EL (cell line): ENCODE data around the gene DGCR8.

Experiments used
- DNase-seq: peaks from one replicate; pipeline ENCODE4 v3.0.0-alpha.2; 2016

DGCR8 gene

DNA sequence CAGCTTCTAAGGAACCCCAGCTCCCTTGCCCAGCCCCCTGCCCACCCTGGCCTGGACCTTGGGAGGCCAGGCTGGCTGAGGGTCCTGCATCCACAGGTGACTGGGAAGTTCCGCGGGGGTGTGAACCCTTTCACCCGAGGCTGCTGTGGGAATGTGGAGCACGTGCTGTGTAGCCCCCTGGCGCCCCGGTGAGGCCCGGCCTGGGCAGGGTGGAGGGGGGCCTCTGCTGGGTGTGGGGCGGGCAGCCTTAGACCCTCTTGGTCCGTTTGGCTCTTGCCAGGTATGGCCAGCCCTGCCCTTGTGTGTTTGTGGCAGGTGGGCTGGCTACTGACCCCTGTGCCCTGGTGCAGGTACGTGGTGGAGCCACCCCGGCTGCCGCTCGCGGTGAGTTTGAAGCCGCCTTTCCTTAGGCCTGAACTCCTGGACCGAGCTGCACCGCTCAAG lies 60.5 kb downstream of the DGCR8 start:
- no peak for DNase-seq

DNA sequence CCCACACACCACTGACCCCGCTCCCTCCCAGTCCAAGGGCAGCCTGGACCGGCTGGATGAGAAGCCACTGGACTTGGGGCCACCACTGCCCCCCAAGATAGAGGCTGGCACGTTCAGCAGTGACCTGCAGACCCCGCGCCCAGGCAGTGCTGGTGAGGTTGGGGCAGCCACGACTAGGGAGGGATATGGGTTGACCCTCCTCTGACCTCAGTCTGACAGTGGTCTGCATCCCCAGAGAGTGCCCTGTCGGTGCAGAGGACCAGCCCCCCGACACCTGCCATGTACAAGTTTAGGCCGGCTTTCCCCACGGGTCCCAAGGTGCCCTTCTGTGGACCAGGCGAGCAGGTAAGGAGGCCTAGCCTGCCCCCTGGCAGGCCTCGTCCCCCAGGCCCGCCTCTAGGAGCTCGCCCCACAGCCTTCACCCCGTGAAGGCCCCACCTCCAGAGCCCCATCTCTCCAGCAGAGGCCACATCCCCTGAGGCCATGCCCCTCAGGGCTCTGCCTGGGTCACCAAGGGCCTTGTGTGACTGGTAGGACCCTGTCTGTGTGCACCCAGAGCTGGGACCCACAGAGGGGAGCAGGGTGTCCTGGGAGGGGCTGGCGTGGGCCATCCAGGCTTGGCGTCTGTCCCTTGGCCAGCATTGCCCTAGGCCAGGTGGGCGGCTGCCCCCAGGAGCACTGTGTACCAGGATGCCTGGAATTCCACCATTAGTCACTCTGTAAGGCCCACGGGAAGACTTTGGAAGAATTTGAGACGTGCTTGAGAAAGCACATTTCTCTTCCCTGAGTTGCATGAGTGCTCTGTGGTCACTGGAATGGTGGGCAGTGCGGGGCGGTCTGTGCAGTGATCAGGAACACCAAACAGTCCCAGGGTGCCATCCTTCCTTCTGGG lies 61.4 kb downstream of the DGCR8 start:
- DNase-seq, result peak; percentile 91

DNA sequence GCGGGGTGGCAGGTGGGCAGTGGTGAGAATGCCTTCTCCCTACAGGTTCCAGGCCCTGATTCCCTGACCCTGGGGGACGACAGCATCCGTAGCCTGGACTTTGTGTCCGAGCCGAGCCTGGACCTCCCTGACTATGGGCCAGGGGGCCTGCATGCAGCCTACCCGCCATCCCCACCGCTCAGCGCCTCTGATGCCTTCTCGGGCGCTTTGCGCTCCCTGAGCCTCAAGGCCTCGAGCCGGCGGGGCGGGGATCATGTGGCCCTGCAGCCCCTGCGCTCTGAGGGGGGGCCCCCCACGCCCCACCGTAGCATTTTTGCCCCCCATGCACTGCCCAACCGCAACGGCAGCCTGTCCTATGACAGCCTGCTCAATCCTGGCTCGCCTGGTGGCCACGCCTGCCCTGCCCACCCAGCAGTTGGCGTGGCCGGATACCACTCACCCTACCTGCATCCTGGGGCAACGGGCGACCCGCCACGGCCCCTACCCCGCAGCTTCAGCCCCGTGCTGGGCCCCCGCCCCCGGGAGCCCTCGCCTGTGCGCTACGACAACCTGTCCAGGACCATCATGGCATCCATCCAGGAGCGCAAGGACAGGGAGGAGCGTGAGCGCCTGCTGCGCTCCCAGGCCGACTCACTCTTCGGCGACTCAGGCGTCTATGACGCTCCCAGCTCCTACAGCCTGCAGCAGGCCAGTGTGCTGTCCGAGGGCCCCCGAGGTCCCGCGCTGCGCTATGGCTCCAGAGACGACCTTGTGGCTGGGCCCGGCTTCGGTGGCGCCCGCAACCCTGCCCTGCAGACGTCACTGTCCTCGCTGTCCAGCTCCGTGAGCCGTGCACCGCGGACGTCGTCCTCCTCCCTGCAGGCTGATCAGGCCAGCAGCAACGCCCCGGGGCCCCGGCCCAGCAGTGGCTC lies 62.9 kb downstream of the DGCR8 start:
- DNase-seq, result no peak

DNA sequence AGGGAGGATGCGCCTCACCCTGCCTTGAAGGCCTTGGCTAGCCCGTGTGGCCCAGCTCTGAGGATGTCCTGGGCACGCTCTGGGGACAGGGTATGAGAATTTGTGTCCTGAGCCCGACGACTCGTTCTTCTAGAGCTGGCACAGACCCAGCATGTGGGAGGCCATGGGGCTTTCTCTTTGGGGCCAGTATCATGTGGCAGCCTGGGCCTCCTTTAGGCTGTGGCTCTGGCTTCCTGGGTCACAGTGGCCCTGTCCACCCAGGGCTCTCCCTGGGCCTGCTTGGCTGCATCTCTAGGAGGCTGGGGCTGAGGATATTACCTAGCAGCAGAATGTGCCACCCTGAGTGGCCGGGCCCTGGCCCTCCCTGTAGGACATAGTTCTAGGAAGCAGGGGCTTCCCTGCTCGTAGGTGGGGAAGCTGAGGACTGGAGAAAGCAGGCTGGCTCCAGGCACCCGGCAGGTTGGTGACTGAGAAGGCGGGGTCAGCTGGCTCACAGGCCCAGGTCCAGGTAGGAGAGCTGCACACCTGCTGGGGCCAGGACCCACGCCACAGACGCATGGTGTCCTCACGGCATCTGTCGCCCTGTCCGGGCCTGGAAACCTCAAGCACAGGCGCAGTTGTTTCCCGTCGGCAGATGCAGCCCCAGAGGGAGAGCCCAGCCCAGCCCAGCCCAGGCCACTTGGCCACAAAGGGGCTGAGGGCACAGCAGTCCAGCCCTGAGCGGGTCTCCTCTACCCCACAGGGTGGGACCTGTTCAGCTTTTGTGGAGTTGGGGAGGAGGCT lies 64.0 kb downstream of the DGCR8 start:
- DNase-seq, result no peak

DNA sequence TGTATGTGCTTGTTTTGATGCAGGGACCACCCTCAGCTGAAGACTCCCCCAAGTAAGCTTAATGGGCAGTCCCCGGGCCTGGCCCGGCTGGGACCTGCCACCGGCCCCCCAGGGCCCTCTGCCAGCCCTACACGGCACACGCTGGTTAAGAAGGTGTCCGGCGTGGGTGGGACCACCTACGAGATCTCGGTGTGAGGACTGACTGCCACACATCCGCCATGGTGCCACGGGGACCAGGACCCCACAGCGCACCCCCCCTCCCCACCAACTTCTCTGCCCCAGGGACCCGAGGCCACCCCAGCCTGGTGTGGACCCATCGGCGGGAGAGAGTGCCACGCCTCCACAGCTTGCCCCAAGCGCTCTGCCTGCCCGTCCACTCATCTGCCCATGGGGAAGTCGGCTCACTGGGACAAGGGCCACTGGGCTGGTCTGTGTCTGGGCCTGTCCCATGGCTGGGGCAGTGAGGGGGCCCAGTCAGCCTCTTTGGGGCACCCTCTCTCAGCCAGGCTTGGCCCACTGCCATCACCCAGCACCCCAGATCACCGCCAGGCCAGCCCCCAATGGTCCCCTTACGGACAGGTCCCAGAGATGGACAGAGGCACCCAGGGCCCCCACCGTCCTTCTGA lies 65.3 kb downstream of the DGCR8 start:
- DNase-seq, result no peak

DNA sequence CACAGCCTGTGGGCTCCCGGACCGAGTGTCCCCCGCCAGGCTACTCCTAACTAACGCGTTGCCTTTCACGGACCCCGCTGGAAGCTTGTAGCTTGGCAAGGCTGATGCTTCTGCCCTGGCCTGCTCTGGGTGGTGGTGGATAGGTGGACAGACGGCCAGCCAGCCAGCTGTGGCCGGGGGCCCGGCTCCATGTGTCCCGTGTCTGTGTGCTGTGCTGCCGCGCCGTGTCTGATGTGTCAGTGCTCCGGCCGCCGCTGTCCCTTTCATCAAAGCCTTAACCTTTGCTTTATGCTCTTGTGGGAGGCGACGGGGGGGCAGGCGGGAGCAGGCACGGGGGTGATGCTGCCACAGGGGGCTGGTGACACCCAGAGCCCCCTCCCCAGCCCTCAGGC lies 65.8 kb downstream of the DGCR8 start:
- DNase-seq, result no peak

DNA sequence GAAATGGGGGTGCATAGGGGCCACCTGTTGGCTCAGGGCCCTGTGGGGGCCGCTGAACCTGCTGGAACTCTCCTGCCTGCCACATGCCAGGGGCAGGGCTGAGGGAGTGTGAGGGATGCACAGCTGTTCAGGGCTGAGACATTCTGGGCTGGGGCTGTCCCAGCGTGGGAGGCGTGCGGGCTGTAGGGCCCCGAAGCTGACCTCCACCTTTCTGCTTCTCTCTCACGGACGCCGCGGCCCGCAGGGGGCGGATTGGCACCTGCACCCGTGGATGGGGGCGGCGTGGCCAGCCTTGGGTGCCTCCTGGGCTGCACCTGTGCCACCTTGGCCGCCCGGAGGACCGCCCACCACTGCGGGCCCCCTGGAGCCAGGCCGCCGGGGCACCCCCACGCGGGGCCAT lies 66.7 kb downstream of the DGCR8 start:
- no peak for DNase-seq

DNA sequence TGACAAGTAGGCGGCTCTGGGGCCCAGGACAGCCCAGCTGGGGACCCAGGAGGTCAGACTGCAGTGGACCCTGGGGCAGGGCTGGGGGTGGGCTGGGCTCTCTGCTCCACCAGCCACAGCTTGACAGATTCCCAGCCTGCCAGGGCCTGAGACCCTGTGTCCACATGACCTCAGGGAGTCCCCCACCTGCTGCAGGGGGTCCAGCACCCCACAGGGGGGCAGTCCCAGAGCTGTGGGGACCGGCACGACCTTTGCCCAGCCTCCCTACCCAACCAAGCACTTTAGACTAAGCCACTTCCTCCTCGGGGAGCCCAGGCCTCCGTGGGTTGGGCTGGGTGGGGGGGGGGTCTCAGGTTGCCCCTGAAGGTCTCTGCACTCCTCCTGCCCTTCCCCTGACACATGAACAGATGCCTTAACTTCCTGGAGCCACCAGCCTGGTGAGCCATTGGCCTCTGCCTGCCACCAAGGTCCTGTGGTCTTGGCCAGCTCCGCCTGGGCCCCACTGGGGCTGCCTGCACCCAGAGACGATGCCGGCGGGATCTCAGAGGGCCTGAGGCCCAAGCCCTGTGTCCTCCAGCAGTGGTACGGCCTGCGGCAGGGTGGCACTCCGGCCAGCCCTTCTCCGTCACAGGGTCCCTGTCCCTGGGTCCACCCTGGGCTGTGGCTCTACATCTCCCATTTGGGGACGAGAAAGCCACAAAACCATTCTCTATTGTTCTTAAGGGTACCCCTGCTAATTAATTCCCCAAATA lies 67.4 kb downstream of the DGCR8 start:
- no peak for DNase-seq

DNA sequence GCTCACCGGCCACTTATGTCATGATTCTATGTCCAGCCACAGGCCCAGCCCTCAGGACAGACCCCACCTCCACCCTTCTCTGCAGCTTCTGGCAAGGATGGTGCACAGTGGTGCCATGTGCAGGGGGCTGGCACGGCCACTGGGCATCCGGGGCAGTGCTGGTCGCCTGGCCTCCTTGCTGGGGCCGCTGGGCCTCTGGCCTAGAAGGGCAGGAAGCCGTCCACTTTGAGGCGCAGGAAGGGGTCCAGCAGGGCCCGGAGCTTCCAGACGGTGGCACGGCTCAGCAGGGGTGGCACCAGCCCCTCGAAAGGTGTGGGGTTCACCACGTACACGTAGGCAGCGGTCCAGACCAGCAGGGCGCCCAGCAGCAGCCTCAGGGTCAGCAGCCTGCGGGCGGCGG lies 68.4 kb downstream of the DGCR8 start:
- no peak for DNase-seq

DNA sequence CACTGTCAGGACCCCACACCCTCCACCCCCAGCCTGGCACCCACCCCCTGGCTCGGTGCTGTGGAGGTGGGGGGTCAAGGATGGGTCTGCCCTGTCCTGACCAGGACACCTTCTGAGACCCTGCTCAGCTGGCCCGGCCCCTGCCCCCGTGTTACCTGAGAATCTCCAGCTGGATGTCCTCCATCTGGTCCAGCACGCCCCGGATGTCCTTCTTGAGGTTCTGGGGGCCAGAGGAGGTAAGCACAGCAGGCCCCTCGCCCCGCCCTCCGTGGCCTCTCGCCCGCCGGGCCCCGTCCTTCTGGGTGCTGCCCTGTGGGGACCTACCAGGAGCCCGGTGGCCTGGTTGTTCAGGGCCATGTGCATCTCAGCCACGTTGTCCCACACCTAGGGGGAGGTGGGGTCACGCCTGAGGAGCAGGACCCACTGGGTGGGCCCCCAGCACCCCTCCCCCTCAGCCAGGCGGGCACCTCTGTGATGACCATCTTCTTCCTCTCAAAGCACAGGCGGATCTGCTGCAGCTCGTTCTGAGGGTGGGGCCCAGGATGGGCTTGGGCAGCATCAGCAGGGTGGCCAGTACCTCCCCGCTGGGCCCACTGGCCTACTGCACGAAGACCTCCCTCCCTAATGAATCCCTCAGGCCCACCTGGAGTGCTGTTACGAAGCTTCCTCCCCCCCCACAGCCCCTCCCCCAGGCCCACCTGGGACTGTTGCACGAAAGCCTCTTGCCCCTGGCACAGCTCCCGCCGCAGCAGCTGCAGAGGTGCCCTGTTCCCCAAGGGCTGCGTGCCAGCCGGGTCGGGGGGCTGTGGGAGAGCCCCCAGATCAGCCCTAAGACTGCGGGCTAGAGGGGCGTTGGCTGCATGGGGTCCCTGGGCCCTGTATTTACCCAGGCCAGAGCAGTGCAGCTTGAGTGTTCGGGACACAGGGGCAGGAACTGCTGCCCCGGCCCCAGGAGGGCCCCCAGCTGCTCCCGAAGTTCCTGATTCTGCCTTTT lies 69.5 kb downstream of the DGCR8 start:
- DNase-seq, result no peak

DNA sequence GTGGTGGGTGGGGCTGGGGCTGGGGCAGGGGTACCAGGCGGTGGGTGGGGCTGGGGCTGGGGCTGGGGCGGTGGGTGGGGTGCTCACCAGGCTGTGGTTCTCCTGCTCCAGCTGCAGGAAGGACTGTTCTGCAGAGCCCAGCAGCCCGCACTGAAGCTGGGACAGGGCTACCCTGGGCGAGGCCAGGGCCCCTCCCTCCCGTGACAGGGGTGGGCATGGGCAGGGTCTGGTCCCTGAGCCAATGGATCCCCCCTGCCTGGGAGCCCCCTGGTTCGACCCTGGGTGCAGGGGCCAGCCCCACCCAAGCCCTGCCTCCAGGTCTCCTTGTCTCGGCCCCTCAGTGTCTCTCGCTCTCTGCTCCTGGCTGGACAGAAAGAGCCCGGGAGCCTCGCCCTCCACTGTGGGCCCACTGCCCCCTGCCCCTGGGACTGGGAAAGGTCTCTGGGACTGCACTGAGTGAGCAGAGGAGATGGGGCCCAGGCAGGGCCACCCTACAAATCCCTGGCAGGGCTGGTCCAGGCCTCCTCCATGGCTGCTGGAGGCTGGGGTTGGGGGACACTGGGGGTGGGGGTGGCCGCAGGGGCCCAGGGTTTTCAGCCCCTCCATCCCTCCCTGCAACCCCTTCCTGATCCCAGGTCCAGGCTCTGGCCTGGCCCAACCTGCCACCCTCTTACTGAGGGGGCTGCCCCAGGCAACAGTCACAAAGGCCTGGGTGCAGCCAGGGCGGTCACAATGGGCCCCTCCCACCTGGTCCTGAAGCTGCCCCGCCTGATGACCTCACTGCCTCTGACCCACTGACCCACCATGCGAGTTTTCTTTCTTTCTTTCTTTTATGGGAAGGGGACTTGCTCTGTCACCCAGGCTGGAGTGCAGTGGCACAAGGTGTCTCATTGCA lies 70.6 kb downstream of the DGCR8 start, which contains the start of gene CCDC188:
Gene CCDC188 (minus strand): TSS at position 675 of the 895 bp plus-strand sequence. CDS start 69 bp downstream, at position 606.
- no peak for DNase-seq

DNA sequence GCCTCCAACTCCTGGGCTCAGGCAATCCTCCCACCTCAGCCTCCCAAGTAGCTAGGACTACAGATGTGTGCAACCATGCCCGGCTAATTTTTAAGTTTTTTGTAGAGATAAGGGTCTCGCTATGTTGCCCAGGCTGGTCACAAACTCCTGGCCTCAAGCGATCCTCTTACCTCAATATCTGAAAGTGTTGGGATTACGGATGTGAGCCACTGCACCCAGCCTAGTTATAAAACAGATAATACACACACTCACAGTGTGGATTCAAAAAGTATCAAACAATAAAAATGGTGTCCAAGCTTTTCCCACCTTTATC lies 71.2 kb downstream of the DGCR8 start:
- DNase-seq, result no peak

DNA sequence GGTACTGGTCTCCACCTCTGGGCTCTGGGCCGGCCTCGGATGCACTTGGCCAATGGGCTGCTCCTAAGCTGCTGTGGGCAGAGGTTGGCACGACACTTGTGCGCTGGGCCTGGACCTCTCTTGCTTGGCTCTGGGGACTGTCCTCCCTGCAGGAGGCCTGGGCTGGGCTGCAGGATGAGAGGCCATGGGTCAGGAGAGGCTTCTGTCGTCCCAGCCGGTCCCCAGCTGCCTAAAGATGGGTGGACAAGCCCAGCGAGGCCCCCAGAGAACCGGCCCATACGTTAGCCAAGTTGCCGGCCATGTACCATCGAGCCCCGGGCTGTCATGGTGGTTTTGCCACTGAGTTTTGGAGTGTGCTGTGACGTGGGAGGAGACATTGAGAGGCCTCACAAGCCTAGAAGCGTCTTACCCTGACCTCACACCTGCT lies 72.4 kb downstream of the DGCR8 start:
- DNase-seq, result no peak

DNA sequence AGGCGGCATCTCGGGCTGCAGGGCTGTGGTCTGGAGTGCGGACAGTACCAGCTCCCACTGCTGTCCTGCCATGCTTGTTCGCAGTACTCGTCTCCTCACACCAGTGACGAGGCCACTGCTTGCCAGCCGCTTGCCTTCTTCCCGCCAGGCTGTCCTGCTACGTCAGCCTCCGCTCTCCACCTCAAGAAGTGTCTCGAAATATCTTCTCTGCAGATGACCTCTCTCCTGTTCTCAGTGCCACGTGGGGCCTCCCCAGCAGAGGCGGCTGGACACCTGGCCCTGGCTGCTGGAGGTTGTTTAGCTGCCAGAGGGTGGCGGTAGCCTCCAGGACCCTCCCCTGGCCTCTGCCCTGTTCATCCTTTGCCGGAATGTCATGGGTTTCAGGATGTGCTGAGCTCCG lies 73.9 kb downstream of the DGCR8 start:
- no peak for DNase-seq

DNA sequence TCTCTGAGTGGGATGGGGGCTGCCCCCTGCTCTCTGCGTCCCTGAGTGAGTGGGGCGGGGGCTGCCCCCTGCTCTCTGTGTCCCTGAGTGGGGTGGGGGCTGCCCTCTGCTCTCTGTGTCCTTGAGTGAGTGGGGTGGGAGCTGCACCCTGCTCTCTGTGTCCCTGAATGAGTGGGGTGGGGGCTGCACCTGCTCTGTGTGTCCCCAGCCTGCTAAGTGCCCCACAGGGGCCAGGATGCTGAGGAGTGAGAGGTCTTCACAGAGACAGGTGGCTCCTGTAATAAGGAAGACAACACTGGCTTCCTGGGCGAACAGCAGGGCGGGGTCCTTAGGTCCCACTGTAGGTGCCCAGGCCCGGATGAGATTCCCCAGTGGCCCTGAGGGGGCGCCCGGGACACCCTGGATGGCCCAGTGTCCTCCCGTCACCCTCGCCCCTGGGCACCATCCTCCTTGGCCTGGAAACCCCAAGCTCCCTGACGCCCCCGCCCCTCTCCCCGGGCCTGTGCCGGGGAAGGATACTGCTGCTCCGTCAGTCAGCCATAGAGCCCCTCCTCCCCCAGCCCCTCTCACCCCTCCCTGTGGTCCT lies 74.7 kb downstream of the DGCR8 start:
- peak; percentile 8 for DNase-seq

DNA sequence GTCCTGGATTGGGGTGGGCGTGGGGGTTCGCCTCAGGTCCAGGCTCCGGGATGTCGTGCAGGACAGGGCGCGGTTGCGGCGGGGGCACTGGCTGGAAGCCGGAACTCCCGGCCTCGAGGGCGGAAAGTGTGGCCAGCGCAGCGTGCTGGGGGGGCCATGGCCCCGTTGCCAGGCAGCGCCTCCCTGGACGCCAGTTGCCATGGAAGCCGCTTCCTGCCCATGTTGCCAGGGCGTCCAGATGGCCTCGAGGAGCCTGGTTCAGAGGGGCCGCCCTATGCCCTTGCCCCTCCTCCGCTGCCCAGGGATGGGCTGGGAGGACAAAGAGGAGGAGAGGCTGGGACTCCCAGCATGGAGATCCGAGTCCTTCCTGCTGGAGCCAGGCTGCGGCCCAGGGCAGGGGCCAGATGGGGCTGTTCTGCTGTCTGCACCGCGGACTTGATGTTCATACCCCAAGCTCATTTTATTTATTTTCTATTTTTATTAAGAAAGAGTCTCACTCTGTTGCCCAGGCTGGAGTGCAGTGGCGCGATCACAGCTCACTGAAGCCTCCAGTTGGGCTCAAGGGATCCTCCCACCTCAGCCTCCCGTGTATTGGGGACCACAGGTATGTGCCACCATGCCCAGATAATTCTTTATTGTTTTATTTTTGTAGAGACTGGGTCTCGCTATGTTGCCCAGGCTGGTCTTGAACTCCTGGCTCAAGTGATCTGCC lies 75.4 kb downstream of the DGCR8 start:
- DNase-seq, result peak; percentile 80

DNA sequence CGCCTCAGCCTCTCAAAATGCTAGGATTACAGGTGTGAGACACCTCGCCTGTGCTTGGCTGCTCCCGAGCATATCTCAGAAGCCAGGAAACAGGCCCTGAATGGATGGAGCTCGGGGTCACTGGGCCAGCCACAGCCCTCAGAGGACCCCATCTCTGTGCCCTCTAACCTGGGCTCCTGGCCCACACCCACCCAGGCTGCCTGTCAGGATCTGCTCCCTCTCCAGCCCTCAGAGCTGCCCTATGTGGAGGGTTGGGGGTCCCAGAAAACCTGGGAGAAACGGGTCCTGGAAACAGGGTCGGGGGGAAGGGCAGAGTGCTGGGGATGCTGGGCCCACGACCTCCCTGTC lies 76.0 kb downstream of the DGCR8 start:
- no peak for DNase-seq
